GM18499 (cell line): ENCODE data around the gene DPP6.

Source experiments
- ATAC-seq: cut with Tn5 transposase; IDR thresholded peaks from one replicate; pipeline ENCODE4 v1.9.1; 2021; ENCODE audit warnings: moderate number of reproducible peaks; ENCODE audit not compliant: insufficient read depth, unreplicated experiment

Gene DPP6

GRCh38 chr7:154736389-154736788, 684.2 kb downstream of the DPP6 start:
- ATAC-seq: no peak

GRCh38 chr7:154738216-154738615, 686.0 kb downstream of the DPP6 start:
- no peak for ATAC-seq

- ATAC-seq: no peak
Measured at GRCh38 chr7:154741131-154741530, 688.9 kb downstream of the DPP6 start.

DNA sequence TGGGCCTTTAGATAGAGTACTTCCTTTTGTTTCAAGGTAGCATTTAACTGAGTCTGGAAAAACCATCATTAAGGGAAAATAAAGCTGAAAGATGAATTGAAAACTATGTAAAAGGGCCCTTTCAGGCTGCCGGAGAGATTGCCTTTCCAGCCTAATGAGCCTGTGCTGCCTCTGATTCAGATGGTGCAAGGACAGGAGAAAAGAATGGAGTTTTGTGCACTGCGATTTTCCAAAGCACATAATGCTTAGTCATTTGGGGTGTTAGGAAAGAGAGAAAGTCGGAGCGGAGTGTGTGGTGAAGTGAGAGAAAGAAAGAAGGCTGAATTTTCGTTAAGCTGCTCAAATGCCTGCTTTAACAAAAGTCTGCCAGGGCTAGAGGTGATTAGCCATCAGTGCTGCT, 691.0 kb downstream of the DPP6 start:
- ATAC-seq: no peak

GRCh38 chr7:154744256-154744860, 692.2 kb downstream of the DPP6 start:
- no peak for ATAC-seq

GRCh38 chr7:154744861-154745258, 692.7 kb downstream of the DPP6 start:
- no peak for ATAC-seq

- ATAC-seq: no peak
Measured at GRCh38 chr7:154746571-154747360, 694.6 kb downstream of the DPP6 start.

DNA sequence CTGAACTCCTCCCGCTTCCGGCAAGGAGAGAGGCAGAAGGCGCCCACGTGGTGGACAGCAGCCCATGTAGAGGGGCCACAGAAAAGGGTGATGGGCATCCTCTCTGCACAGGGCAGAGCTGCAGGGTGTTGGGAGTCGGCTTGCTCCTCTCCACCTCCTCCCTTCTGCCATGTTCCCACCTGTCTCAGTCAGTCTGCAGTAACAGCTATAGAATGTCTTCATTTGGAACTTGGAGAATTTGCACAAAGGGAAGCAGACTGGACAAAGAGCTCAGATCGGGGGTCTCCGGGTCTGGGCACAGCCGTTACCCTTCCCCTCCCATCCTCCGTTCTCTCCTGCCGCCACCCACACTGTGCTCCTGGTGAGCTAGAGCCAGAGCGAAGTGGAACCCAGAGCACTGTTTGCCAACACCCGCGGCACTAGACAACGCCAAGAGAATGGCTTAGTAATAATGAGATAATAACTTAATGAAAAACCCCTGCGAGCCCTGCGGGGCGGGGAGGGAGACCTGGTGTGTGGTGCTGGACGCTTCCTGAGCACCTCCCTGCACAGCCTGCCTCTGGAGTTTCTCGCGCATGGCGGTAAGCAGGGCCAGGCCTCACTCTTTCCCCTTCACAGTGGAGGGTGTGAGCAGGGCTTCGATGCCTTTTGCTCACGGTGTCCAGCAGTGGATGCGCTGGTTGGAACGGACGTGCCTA, 696.0 kb downstream of the DPP6 start:
- no peak for ATAC-seq

- ATAC-seq: no peak
Measured at GRCh38 chr7:154750353-154750801, 698.2 kb downstream of the DPP6 start.

- no peak for ATAC-seq
Measured at GRCh38 chr7:154753226-154753625, 701.0 kb downstream of the DPP6 start.

- ATAC-seq: no peak
Measured at GRCh38 chr7:154757756-154758155, 705.6 kb downstream of the DPP6 start.

GRCh38 chr7:154759989-154760388, 707.8 kb downstream of the DPP6 start:
- ATAC-seq: no peak

- no peak for ATAC-seq
Measured at GRCh38 chr7:154765118-154765517, 712.9 kb downstream of the DPP6 start.

DNA sequence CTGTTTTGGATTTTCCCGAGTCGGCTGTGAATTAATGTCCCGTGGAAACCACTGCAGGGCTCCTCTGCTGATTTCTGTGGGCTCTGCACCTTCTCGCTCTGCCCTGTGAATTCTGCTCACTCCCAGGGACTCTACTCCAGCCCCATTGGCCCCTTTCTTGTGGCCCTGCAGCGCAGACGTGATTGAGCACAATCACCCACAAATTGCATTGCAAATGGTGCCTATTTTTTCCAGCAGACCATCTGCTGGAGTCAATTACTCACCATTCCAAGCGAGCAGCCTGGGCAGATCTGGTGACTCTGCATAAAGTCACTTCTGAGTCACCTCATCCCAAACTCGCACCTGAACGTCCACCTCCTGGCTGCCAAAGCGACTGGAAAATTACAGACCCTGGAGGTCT, 714.9 kb downstream of the DPP6 start:
- no peak for ATAC-seq

DNA sequence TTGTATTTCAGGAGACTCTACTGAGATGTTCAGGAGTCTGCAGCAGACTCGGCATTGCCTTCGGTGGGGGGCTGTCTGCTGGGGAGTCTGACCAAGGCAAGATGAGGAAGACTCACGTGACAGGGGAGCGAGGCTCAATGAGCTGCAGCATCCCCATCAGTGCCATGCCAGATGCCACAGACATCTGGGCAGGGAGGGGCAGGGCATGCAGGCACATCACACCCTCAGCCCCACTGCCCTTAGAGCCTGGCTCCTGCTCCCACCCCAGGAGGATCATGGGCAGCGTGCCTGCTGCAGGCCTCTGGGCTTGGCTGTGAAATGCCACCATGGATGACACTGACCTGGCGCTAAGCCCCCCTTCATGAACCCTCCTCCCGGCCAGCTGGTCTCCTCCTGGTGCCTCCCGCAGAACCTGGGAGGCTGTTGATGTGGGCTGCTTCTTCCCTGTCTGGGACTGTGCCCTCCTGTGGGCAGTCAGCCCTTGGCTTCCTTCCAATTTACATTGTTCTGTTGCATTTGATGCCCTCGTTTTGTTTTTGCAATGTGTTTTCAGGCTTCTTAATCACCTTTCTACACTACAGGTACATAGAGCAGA, 715.7 kb downstream of the DPP6 start:
- ATAC-seq: no peak

- ATAC-seq: no peak
Measured at GRCh38 chr7:154769001-154769400, 716.8 kb downstream of the DPP6 start.

DNA sequence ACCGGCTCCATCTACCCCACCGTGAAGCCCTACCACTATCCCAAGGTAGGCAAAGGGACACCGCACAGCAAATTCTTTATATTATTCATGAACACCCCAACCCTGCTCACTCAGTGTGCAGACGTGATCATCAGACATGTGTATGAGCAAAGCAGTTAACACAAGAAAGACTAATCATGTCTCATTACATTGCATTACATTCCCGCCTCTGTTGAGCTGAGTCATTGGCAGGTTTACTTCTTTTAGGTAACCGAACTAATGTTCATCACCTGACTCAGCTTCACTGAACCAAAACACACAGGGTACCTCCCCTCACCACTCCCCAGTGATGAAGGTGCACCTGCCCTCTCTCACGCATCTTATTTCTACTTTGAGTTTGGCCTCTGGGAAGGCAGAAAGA, 717.3 kb downstream of the DPP6 start:
- no peak for ATAC-seq

GRCh38 chr7:154770361-154770760, 718.2 kb downstream of the DPP6 start:
- no peak for ATAC-seq

DNA sequence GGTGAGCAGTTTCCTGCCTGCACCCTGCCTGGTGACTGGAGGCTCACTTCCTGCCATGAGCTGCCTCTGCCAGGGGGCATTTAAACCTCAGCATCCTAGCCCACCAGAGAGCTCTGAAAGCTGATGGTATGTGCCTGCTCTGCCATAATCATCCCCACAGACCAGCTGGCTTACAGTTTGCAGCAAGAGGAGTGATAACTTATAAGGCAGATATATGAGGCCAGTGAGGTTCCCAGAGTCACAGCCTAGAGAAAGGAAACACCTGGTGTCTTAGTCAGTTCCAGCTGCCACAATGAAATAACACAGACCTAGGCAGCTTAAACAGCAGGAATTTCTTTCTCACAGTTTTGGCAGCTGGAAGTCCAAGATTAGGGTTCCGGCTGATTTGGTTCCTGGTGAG, 718.8 kb downstream of the DPP6 start:
- no peak for ATAC-seq

DNA sequence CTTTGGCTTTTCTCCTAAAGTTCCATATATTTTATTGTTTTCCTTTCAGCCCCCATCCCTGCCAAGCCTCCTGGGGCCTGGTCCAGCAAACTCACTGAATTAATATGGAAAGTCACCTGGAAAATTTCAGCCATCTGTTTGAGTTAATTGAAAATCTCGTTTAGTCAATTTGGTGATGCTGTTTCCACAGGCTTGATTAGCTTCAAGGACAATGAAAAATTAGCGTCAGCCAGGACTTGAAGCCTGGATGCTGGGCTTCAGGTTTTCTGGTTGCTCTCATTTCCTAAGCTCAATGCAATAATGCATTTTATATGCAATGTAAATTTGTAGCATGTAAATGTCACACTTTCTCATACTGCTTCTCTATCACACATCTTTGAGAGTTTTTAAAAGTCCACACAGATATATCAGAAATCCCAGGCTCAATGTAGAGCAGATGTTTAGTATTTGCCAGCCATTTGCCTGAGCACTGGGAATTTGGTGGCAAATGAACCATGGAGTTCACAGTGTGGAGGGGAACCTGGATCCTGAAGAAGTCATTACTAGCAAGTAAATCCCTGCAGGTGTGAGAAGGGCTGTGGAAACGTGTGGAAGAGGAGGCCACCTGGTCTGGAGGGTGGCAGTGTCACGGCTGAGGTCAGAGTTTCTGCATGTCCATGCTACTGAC, 722.2 kb downstream of the DPP6 start:
- ATAC-seq: no peak
